GM13976 (cell line): ENCODE measurements around the gene NOTO.

Source experiments
- DNase-seq: peaks from one replicate; pipeline ENCODE4 v3.0.0; 2012; ENCODE audit warnings: low spot score
- CTCF ChIP-seq: IDR thresholded peaks from 2 replicates; pipeline ENCODE4 v1.5.1; 2012; ENCODE audit warnings: borderline replicate concordance, mild to moderate bottlenecking; ENCODE audit not compliant: insufficient read depth; ENCODE audit errors: extremely low read depth, missing control alignments, control extremely low read depth
- in situ Hi-C: fragments of 300-500 bp; cut with MboI; formaldehyde crosslinking; loops from one replicate; pipeline ENCODE4 v1.12.0; 2022; ENCODE audit warnings: low sequenced_read_pairs, mixed read lengths, inconsistent platforms; ENCODE audit not compliant: unreplicated experiment

The NOTO gene

GRCh38 chr2:73260338-73260984 is 58.1 kb downstream of the NOTO start:
- TF ChIP-seq CTCF: no peak
- in situ Hi-C loops: no loop called here
- DNase-seq: peak; percentile 50
